ENCODE results near the gene ASIC5.

GRCh38 chr4:155807021-155807420 lies 59.1 kb downstream of the ASIC5 start:
- no peak for TF ChIP-seq REST (IDR thresholded peaks at IDR 0.05; ENCODE audit: low read depth)
- no peak for TF ChIP-seq TAF1 (IDR thresholded peaks at IDR 0.05; ENCODE audit: low read depth)
- no peak for TF ChIP-seq EP300 (IDR thresholded peaks at IDR 0.05; ENCODE audit: borderline replicate concordance)
- no peak for TF ChIP-seq MAX (IDR thresholded peaks at IDR 0.05)
- no peak for TF ChIP-seq RAD21 (IDR thresholded peaks at IDR 0.05; ENCODE audit: low read depth)
- no peak for TF ChIP-seq TEAD4 (IDR thresholded peaks at IDR 0.05)
- no peak for TF ChIP-seq YY1 (IDR thresholded peaks at IDR 0.05; ENCODE audit: low read depth)
- no peak for TF ChIP-seq CREB1 (IDR thresholded peaks at IDR 0.05; ENCODE audit: low read depth)
- TF ChIP-seq EGR1 (IDR thresholded peaks at IDR 0.05): no peak
- TF ChIP-seq CEBPB (IDR thresholded peaks at IDR 0.05): no peak
- TF ChIP-seq USF1 (IDR thresholded peaks at IDR 0.05): no peak
- no peak for TF ChIP-seq FOXM1 (IDR thresholded peaks at IDR 0.05; ENCODE audit: borderline replicate concordance, low read depth)
- TF ChIP-seq NFIC (IDR thresholded peaks at IDR 0.05): no peak
